HEK293 (cell line): Measurements from ENCODE around the gene NF2.

ENCODE experiments used
- MYNN ChIP-seq: fragments of 450-650 bp; formaldehyde crosslinking; IDR thresholded peaks from 2 replicates; pipeline ENCODE4 v1.5.1; 2016; ENCODE audit warnings: missing biosample characterization, missing genetic modification characterization, borderline replicate concordance
- YY1 ChIP-seq: fragments of 450-650 bp; formaldehyde crosslinking; IDR thresholded peaks from 2 replicates; pipeline ENCODE4 v1.5.1; 2018; ENCODE audit warnings: missing biosample characterization, missing genetic modification characterization
- ZNF214 ChIP-seq: fragments of 450-650 bp; formaldehyde crosslinking; IDR thresholded peaks from 2 replicates; pipeline ENCODE4 v1.5.1; 2017; ENCODE audit warnings: missing biosample characterization, mild to moderate bottlenecking, missing genetic modification characterization, borderline replicate concordance
- ZNF292 ChIP-seq: fragments of 450-650 bp; formaldehyde crosslinking; IDR thresholded peaks from 2 replicates; pipeline ENCODE4 v1.5.1; 2016; ENCODE audit warnings: low read depth, missing biosample characterization, missing genetic modification characterization, borderline replicate concordance
- TF ChIP-seq, protein P1 (sequence below): fragments of 450-650 bp; formaldehyde crosslinking; IDR thresholded peaks from 2 replicates; pipeline ENCODE4 v1.5.1; 2016; ENCODE audit warnings: missing biosample characterization, missing genetic modification characterization
- TF ChIP-seq, protein P2 (sequence below): fragments of 450-650 bp; formaldehyde crosslinking; conservative IDR thresholded peaks from 2 replicates; pipeline ENCODE4 v1.5.1; 2016; ENCODE audit warnings: low read depth, missing biosample characterization, missing genetic modification characterization
- TF ChIP-seq, protein P3 (sequence below): fragments of 450-650 bp; formaldehyde crosslinking; IDR thresholded peaks from 2 replicates; pipeline ENCODE4 v1.5.1; 2016; ENCODE audit warnings: missing biosample characterization, missing genetic modification characterization

DNA sequence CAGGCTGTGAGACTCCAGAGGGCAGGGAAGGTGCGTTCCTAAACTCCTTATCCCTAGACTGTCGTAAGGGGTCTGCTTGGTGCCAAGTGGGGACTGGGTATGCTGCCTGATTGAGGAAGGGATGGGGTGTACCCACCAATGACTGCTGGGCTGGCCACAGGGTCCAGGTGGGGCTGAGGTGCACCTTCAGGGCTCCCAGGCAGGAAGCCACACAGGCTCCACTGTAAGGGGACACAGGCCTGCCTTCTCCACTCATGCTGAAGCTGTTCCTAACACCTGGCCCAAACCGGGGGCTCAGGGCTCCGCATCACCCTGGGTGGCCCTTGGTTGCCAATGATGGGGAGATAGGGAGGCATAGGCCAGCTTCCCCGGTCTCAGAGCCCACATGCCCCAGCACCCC lies 136.8 kb downstream of the NF2 start:
- TF ChIP-seq ZNF214 (tag by site-specific recombination), result no peak
- TF ChIP-seq, protein P1, sequence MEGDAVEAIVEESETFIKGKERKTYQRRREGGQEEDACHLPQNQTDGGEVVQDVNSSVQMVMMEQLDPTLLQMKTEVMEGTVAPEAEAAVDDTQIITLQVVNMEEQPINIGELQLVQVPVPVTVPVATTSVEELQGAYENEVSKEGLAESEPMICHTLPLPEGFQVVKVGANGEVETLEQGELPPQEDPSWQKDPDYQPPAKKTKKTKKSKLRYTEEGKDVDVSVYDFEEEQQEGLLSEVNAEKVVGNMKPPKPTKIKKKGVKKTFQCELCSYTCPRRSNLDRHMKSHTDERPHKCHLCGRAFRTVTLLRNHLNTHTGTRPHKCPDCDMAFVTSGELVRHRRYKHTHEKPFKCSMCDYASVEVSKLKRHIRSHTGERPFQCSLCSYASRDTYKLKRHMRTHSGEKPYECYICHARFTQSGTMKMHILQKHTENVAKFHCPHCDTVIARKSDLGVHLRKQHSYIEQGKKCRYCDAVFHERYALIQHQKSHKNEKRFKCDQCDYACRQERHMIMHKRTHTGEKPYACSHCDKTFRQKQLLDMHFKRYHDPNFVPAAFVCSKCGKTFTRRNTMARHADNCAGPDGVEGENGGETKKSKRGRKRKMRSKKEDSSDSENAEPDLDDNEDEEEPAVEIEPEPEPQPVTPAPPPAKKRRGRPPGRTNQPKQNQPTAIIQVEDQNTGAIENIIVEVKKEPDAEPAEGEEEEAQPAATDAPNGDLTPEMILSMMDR, result no peak
- no peak for TF ChIP-seq ZNF292
- TF ChIP-seq MYNN (tag by site-specific recombination), result no peak
- TF ChIP-seq YY1 (tag by site-specific recombination), result no peak
- TF ChIP-seq, protein P2, sequence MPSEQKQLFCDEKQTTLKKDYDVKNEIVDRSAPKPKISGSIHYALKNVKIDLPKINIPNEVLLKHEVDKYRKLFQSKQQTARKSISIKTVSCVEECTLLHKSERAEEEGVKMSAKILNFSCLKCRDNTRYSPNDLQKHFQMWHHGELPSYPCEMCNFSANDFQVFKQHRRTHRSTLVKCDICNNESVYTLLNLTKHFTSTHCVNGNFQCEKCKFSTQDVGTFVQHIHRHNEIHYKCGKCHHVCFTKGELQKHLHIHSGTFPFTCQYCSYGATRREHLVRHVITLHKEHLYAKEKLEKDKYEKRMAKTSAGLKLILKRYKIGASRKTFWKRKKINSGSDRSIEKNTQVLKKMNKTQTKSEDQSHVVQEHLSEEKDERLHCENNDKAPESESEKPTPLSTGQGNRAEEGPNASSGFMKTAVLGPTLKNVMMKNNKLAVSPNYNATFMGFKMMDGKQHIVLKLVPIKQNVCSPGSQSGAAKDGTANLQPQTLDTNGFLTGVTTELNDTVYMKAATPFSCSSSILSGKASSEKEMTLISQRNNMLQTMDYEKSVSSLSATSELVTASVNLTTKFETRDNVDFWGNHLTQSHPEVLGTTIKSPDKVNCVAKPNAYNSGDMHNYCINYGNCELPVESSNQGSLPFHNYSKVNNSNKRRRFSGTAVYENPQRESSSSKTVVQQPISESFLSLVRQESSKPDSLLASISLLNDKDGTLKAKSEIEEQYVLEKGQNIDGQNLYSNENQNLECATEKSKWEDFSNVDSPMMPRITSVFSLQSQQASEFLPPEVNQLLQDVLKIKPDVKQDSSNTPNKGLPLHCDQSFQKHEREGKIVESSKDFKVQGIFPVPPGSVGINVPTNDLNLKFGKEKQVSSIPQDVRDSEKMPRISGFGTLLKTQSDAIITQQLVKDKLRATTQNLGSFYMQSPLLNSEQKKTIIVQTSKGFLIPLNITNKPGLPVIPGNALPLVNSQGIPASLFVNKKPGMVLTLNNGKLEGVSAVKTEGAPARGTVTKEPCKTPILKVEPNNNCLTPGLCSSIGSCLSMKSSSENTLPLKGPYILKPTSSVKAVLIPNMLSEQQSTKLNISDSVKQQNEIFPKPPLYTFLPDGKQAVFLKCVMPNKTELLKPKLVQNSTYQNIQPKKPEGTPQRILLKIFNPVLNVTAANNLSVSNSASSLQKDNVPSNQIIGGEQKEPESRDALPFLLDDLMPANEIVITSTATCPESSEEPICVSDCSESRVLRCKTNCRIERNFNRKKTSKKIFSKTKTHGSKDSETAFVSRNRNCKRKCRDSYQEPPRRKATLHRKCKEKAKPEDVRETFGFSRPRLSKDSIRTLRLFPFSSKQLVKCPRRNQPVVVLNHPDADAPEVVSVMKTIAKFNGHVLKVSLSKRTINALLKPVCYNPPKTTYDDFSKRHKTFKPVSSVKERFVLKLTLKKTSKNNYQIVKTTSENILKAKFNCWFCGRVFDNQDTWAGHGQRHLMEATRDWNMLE (tag by site-specific recombination), result no peak
- TF ChIP-seq, protein P3, sequence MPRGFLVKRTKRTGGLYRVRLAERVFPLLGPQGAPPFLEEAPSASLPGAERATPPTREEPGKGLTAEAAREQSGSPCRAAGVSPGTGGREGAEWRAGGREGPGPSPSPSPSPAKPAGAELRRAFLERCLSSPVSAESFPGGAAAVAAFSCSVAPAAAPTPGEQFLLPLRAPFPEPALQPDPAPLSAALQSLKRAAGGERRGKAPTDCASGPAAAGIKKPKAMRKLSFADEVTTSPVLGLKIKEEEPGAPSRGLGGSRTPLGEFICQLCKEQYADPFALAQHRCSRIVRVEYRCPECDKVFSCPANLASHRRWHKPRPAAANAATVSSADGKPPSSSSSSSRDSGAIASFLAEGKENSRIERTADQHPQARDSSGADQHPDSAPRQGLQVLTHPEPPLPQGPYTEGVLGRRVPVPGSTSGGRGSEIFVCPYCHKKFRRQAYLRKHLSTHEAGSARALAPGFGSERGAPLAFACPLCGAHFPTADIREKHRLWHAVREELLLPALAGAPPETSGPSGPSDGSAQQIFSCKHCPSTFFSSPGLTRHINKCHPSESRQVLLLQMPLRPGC (tag by site-specific recombination), result no peak
